ENCODE data around the gene SARM1. TPM values are rescaled to one million over a fixed set of nuclear protein-coding genes. Genes with fewer than 3 reads are reported as not detected.
"Not testable (repeated sequence)": the region's sequence is repeated elsewhere in the genome, so short reads cannot be mapped to it uniquely, and the experiment has no call there.

SARM1 gene
- 4.5 and 6.1 TPM in 2 replicates for total RNA-seq (2014; rRNA removed; shearing (Covaris generic))
- polyA plus RNA-seq (2014; cell fraction: nucleus; rRNA removed), result 7.0 and 12.9 TPM in 2 replicates

GRCh38 chr17:28371245-28372202, at the start of gene SARM1:
Gene SARM1, plus strand, starts transcription at chr17:28371694. Its CDS starts 339 bp downstream, at chr17:28372033.
- DNase-seq (ENCODE audit: extremely low read depth, low read depth), result peak; percentile 79

- DNase-seq (ENCODE audit: extremely low read depth, low read depth), result no peak
These were observed 47.2 kb upstream of the SARM1 start for GRCh38 chr17:28324267-28324745.

GRCh38 chr17:28324781-28325180, 46.7 kb upstream of the SARM1 start:
- DNase-seq (ENCODE audit: extremely low read depth, low read depth), result no peak

GRCh38 chr17:28325211-28325610, 46.3 kb upstream of the SARM1 start:
- no peak for DNase-seq (ENCODE audit: extremely low read depth, low read depth)

- DNase-seq (ENCODE audit: extremely low read depth, low read depth), result no peak
These were observed 45.4 kb upstream of the SARM1 start for GRCh38 chr17:28326114-28326513.

- DNase-seq (ENCODE audit: extremely low read depth, low read depth), result no peak
These were observed 44.4 kb upstream of the SARM1 start for GRCh38 chr17:28327031-28327607.

GRCh38 chr17:28327709-28328108, 43.8 kb upstream of the SARM1 start:
- no peak for DNase-seq (ENCODE audit: extremely low read depth, low read depth)

- DNase-seq (ENCODE audit: extremely low read depth, low read depth), result no peak
These were observed 43.2 kb upstream of the SARM1 start for GRCh38 chr17:28328325-28328724.

- DNase-seq (ENCODE audit: extremely low read depth, low read depth), result no peak
These were observed 40.8 kb upstream of the SARM1 start for GRCh38 chr17:28330671-28331070.

- no peak for DNase-seq (ENCODE audit: extremely low read depth, low read depth)
These were observed 39.5 kb upstream of the SARM1 start for GRCh38 chr17:28331891-28332420.

- DNase-seq (ENCODE audit: extremely low read depth, low read depth), result no peak
These were observed 38.3 kb upstream of the SARM1 start for GRCh38 chr17:28333083-28333746.

GRCh38 chr17:28334171-28334570, 37.3 kb upstream of the SARM1 start:
- DNase-seq (ENCODE audit: extremely low read depth, low read depth), result no peak

- no peak for DNase-seq (ENCODE audit: extremely low read depth, low read depth)
These were observed 36.8 kb upstream of the SARM1 start for GRCh38 chr17:28334666-28335200.

- peak; percentile 99 for DNase-seq (ENCODE audit: extremely low read depth, low read depth)
These were observed 36.1 kb upstream of the SARM1 start, which contains the start of the genes IFT20 and TNFAIP1 for GRCh38 chr17:28335201-28335958. Gene IFT20, minus strand, starts transcription at chr17:28335472. Its CDS starts 3,487 bp downstream, at chr17:28331985. Gene TNFAIP1, plus strand, starts transcription at chr17:28335761. Its CDS starts 3,761 bp downstream, at chr17:28339522.

GRCh38 chr17:28335959-28336871, 35.3 kb upstream of the SARM1 start:
- peak; percentile 76 for DNase-seq (ENCODE audit: extremely low read depth, low read depth)

- DNase-seq (ENCODE audit: extremely low read depth, low read depth), result no peak
These were observed 33.3 kb upstream of the SARM1 start for GRCh38 chr17:28338056-28338768.

GRCh38 chr17:28338769-28339212, 32.7 kb upstream of the SARM1 start:
- not testable (repeated sequence) for DNase-seq (ENCODE audit: extremely low read depth, low read depth)

- no peak for DNase-seq (ENCODE audit: extremely low read depth, low read depth)
These were observed 32.1 kb upstream of the SARM1 start for GRCh38 chr17:28339431-28339830.
